ENCODE data around the gene NRG2. TPM values are rescaled to one million over a fixed set of nuclear protein-coding genes. Genes with fewer than 3 reads are reported as not detected.

The NRG2 gene
- total and polyA plus RNA-seq, 2 donors (not counting 3 experiments of a cell fraction or from before 2014, with no cell fraction given): 0.26 to 0.42 TPM

DNA sequence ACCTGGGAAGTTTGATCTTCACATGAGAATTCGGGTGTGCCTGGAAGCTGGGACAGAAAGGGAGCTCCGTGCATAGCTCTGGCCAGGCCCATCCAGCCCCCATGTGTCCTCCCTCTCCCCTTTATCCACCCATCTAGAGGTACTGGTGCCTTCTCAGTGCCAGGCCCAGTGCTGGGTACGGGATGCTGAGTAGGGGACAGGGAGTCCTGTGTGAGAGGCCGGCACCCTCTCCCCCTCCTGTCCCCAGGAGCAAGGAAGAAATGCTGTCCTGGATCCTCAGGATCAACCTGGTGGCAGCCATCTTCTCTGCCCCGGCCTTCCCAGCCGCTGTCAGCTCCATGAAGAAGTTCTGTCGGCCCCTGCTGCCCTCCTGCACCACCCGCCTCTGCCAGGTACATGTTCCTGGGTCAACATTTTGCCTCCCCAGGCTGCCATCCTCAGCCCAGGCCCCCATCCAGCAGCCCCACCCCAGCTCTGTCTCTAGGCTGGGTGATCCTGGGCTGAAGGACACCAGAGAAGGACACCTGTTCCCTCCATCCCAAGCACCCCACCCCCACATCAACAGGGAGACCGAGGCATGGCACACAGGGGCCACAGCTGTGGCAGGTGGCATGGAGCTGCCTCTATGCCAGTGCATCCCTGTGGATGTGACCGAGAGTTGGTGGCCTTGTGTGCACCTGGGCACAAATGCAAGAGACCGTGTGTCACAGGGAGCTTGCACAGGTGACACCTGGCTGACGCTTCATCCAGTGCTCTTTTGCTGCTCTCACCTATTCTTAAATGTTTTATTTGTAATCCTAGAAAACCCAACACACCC lies 204.5 kb downstream of the NRG2 start:
- H3K4me2 ChIP-seq (ENCODE audit: insufficient read depth, low read length): no peak overlapping the region
- no peaks in the 10 kb centered on the region for H3K36me3 ChIP-seq (ENCODE audit: control insufficient read depth in 2 of 2, extremely low read depth in 1 of 2, insufficient read depth in 2 of 2, low read length in 2 of 2)
- no peak overlapping the region for H3K9ac ChIP-seq (replicated peaks; ENCODE audit: extremely low read depth, insufficient read depth, low read length)
- intact Hi-C loops (cut with micrococcal nuclease) (no loop called here), dilution Hi-C loops (cut with MboI; ENCODE audit: extremely low pct_ligation_motif_present, low sequenced_read_pairs) (no loop called here)
- no TSS peak for BruUV-seq (replicated peaks)
- TF ChIP-seq, protein P1, sequence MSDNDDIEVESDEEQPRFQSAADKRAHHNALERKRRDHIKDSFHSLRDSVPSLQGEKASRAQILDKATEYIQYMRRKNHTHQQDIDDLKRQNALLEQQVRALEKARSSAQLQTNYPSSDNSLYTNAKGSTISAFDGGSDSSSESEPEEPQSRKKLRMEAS (IDR thresholded peaks at IDR 0.05; ENCODE audit: insufficient read depth, insufficient read length): no peak
- TF ChIP-seq EZH2 (IDR thresholded peaks at IDR 0.05; ENCODE audit: borderline replicate concordance, low read depth, low read length, severe bottlenecking) (no peak), FOS (IDR thresholded peaks at IDR 0.05; ENCODE audit: borderline replicate concordance, insufficient read depth, low read length) (no peak), JUN (IDR thresholded peaks at IDR 0.05; ENCODE audit: borderline replicate concordance, insufficient read depth, insufficient read length, low read depth) (no peak), MYC (IDR thresholded peaks at IDR 0.05; ENCODE audit: low read depth, low read length) (no peak), POLR2A (IDR thresholded peaks at IDR 0.05; ENCODE audit: low read depth, low read length) (no peak), POLR2AphosphoS5 (IDR thresholded peaks at IDR 0.05; ENCODE audit: insufficient read depth, low read depth, low read length) (no peak), GATA2 (IDR thresholded peaks at IDR 0.05; ENCODE audit: insufficient read depth, insufficient read length, low read depth, low read length) (no peak)
- TF ChIP-seq, protein P2, sequence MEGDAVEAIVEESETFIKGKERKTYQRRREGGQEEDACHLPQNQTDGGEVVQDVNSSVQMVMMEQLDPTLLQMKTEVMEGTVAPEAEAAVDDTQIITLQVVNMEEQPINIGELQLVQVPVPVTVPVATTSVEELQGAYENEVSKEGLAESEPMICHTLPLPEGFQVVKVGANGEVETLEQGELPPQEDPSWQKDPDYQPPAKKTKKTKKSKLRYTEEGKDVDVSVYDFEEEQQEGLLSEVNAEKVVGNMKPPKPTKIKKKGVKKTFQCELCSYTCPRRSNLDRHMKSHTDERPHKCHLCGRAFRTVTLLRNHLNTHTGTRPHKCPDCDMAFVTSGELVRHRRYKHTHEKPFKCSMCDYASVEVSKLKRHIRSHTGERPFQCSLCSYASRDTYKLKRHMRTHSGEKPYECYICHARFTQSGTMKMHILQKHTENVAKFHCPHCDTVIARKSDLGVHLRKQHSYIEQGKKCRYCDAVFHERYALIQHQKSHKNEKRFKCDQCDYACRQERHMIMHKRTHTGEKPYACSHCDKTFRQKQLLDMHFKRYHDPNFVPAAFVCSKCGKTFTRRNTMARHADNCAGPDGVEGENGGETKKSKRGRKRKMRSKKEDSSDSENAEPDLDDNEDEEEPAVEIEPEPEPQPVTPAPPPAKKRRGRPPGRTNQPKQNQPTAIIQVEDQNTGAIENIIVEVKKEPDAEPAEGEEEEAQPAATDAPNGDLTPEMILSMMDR (IDR thresholded peaks at IDR 0.05; ENCODE audit: extremely low read depth in 1 of 2, insufficient read depth in 1 of 2, low read depth in 1 of 2, low read length in 2 of 2): no peak
- no peaks in the 10 kb centered on the region for H3K9me1 ChIP-seq (replicated peaks; ENCODE audit: control insufficient read depth, extremely low read depth, insufficient read depth, low read length)
- H3K27me3 ChIP-seq (ENCODE audit: control insufficient read depth in 2 of 2, insufficient read depth in 2 of 2, low read length in 2 of 2): peaks cover 0 to 5% of the 10 kb centered on the region in 2 experiments
- no peak for DNase-seq (ENCODE audit: low read depth, low spot score)
- no peaks in the 10 kb centered on the region for H3K9me3 ChIP-seq (replicated peaks; ENCODE audit: control insufficient read depth, insufficient read depth, low read length)
- H3K4me3 ChIP-seq (replicated peaks in 1 of 3; ENCODE audit: insufficient read depth in 1 of 3, low read depth in 1 of 3, low read length in 3 of 3): no peak overlapping the region
- H3K27ac ChIP-seq (ENCODE audit: insufficient read depth, low read depth, low read length): no peak overlapping the region
- H3K4me1 ChIP-seq (ENCODE audit: control insufficient read depth, extremely low read depth, insufficient read depth, low read length): no peaks in the 10 kb centered on the region
- POLR2A ChIA-PET: interaction anchor here (0.7 kb wide), 1 partner anchor 305 kb away, joined by 3 read pairs; no protein-coding TSS in a partner anchor
- no peaks in the 10 kb centered on the region for H3K79me2 ChIP-seq (ENCODE audit: control insufficient read depth, insufficient read depth, low read length)
- H4K20me1 ChIP-seq (replicated peaks; ENCODE audit: control insufficient read depth, extremely low read depth, insufficient read depth, low read length): no peaks in the 10 kb centered on the region
- FAIRE-seq: no peak
- CTCF ChIA-PET: interaction anchor here (0.7 to 3.8 kb wide), 5 partner anchors 24 to 130 kb away, joined by 3 to 16 read pairs (median 4); no protein-coding TSS in a partner anchor
- H2AFZ ChIP-seq (ENCODE audit: low read depth, low read length): no peak overlapping the region

Data from endothelial cell of umbilical vein (primary cell).